HFFc6 (cell line): ENCODE results near the gene UBAC2. TPM values are rescaled to one million over a fixed set of nuclear protein-coding genes. Genes with fewer than 3 reads are reported as not detected.
A peak's percentile ranks its signal among the peaks of the same experiment; 100 is the strongest.

Source experiments
- DNase-seq: peaks from one replicate; pipeline ENCODE4 v3.0.0-alpha.2; 2018
- H3K27ac Mint-ChIP-seq: 2 replicates; pipeline ENCODE4 v1.8.0; 2020; ENCODE audit warnings: mild to moderate bottlenecking, mixed read lengths
- H3K27me3 Mint-ChIP-seq: 2 replicates; pipeline ENCODE4 v1.8.0; 2021; ENCODE audit warnings: mild to moderate bottlenecking, moderate library complexity, mixed read lengths; ENCODE audit not compliant: insufficient read depth
- H3K36me3 Mint-ChIP-seq: 2 replicates; pipeline ENCODE4 v1.8.0; 2021; ENCODE audit warnings: low read depth, mixed read lengths
- H3K4me1 Mint-ChIP-seq: 2 replicates; pipeline ENCODE4 v1.8.0; 2020; ENCODE audit warnings: low read depth, mixed read lengths
- H3K4me3 Mint-ChIP-seq: 2 replicates; pipeline ENCODE4 v1.8.0; 2020; ENCODE audit warnings: mild to moderate bottlenecking, moderate library complexity, mixed read lengths
- H3K9me3 Mint-ChIP-seq: 2 replicates; pipeline ENCODE4 v1.8.0; 2020; ENCODE audit warnings: mild to moderate bottlenecking, mixed read lengths
- total RNA-seq, 6 experiments: library from RNA; stranded (reverse); fragmentation: NEBNext Ultra II Directional; extraction: Animal tissue kit (Norgen Biotek cat#: 25700); gene quantifications; 2 replicates in 1 of 6; 3 replicates in 5 of 6; pipeline ENCODE4 v1.2.3, GENCODE V29; 2021
- TF ChIP-seq, protein P1 (sequence below): fragments of 200-600 bp; sonication (generic); IDR thresholded peaks from 2 replicates; pipeline ENCODE4 v1.5.0; 2021; ENCODE audit warnings: antibody characterized with exemption, mild to moderate bottlenecking

Gene UBAC2
- total RNA-seq, 6 experiments from 2014 or later: 38.8 to 53.5 (median 46.4) TPM

DNA sequence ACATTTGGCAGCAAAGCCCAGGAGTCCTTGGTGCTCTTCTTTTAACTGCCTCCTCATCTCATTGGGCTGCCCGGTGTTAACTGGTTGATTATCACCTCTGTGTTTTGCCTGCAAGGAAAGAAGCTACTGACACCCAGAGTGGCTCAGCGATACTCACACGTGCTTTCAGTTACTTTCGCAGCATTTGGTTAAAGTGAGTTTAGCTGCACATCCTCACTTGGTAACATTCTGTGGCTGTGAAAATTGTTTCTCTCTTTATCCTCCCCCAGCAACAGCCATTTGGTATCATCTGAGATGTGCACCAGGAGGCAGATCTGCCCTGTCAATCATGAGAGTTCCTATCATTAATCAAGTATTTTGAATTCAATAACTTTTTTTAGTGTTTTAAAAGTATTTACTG, 151.1 kb downstream of the UBAC2 start:
- no peak overlapping the region for H3K4me3 Mint-ChIP-seq
- H3K27ac Mint-ChIP-seq: no peak overlapping the region
- DNase-seq: no peak
- TF ChIP-seq, protein P1, sequence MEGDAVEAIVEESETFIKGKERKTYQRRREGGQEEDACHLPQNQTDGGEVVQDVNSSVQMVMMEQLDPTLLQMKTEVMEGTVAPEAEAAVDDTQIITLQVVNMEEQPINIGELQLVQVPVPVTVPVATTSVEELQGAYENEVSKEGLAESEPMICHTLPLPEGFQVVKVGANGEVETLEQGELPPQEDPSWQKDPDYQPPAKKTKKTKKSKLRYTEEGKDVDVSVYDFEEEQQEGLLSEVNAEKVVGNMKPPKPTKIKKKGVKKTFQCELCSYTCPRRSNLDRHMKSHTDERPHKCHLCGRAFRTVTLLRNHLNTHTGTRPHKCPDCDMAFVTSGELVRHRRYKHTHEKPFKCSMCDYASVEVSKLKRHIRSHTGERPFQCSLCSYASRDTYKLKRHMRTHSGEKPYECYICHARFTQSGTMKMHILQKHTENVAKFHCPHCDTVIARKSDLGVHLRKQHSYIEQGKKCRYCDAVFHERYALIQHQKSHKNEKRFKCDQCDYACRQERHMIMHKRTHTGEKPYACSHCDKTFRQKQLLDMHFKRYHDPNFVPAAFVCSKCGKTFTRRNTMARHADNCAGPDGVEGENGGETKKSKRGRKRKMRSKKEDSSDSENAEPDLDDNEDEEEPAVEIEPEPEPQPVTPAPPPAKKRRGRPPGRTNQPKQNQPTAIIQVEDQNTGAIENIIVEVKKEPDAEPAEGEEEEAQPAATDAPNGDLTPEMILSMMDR: no peak
- H3K27me3 Mint-ChIP-seq: peaks cover 4% of the 10 kb centered on the region
- H3K4me1 Mint-ChIP-seq: peaks cover 38% of the 10 kb centered on the region
- no peaks in the 10 kb centered on the region for H3K9me3 Mint-ChIP-seq
- peaks cover 52% of the 10 kb centered on the region for H3K36me3 Mint-ChIP-seq

DNA sequence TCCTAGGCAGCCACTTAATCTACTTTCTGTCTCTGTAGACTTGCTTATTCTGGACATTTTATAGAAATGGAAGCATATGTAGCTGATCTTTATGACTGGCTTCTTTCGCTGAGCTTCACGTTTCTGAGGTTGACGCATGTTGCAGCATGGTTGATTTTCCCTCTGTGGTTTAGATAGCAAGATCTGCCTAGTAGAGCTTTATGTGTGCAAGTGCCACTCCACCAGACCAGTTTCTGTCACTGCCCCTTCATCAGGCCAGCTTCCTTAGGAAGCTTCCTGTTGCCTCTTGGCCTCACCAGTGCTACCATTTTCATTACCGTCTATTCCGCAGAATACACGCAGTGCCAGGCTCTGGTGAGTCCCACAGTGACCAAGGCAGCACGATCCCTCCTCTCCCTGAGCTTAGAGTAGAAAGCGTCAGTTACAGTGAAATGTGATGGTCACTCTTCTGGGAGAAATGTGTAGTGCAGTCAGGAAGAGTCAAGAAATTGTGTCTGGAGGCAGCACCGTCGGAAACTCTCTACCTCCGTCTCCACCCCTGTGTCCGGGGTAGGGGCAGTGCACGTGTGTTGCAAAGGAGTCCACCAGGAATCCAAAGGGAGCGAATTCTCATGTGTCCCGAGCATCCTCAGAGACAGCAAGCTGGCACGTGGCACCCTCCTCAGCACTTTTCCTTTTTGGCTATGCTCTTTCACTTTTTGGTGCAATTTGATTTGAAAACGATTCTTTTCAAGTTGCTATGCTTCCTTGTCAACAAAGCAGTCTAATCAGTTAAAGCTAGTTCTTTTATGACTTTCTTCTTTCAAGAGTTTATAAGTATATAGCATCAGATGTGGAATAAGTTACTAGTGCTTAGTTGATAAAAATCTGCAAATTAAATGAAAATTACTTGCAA, 151.9 kb downstream of the UBAC2 start:
- DNase-seq: no peak
- no peaks in the 10 kb centered on the region for H3K9me3 Mint-ChIP-seq

GRCh38 chr13:99353246-99353600, 152.6 kb downstream of the UBAC2 start:
- H3K4me3 Mint-ChIP-seq: peak overlapping the region; percentile 58; the same call in 1 of the 2 replicates
- no peak overlapping the region; the same call in 1 of the 2 replicates for H3K27ac Mint-ChIP-seq
- H3K36me3 Mint-ChIP-seq: peaks cover 51% of the 10 kb centered on the region
- peaks cover 52% of the 10 kb centered on the region for H3K4me1 Mint-ChIP-seq
- H3K9me3 Mint-ChIP-seq: no peaks in the 10 kb centered on the region
- TF ChIP-seq, protein P1: no peak
- H3K27me3 Mint-ChIP-seq: peaks cover 4% of the 10 kb centered on the region
- DNase-seq: no peak

More for the DNA sequence above, 151.9 kb downstream of the UBAC2 start:
- Mint-ChIP-seq H3K27ac (no peak overlapping the region), H3K4me3 (no peak overlapping the region), H3K27me3 (peaks cover 4% of the 10 kb centered on the region), H3K36me3 (peaks cover 53% of the 10 kb centered on the region), H3K4me1 (peaks cover 46% of the 10 kb centered on the region)
- TF ChIP-seq, protein P1: peak; percentile 37

- peak overlapping the region; percentile 58 for H3K4me3 Mint-ChIP-seq
- peaks cover 48% of the 10 kb centered on the region for H3K36me3 Mint-ChIP-seq
- DNase-seq: peak; percentile 46
- peaks cover 7% of the 10 kb centered on the region for H3K27me3 Mint-ChIP-seq
- TF ChIP-seq, protein P1: no peak
- no peaks in the 10 kb centered on the region for H3K9me3 Mint-ChIP-seq
- H3K27ac Mint-ChIP-seq: no peak overlapping the region; the same call in none of the 2 replicates
- H3K4me1 Mint-ChIP-seq: peaks cover 58% of the 10 kb centered on the region
Observed at GRCh38 chr13:99353836-99354235, 153.2 kb downstream of the UBAC2 start.

GRCh38 chr13:99354371-99354951, 153.8 kb downstream of the UBAC2 start:
- Mint-ChIP-seq H3K27ac (peak overlapping the region; percentile 38), H3K36me3 (peaks cover 48% of the 10 kb centered on the region), H3K9me3 (no peaks in the 10 kb centered on the region), H3K4me3 (no peak overlapping the region; the same call in 1 of the 2 replicates), H3K4me1 (peaks cover 59% of the 10 kb centered on the region), H3K27me3 (peaks cover 8% of the 10 kb centered on the region)
- peak; percentile 28 for DNase-seq
- TF ChIP-seq, protein P1: no peak
